HFF-Myc (cell line): ENCODE results near the gene PUS10.
"Not testable (repeated sequence)": the region's sequence is repeated elsewhere in the genome, so short reads cannot be mapped to it uniquely, and the experiment has no call there.

Source experiments
- DNase-seq: peaks from one replicate; pipeline ENCODE4 v3.0.0-alpha.2; 2011; ENCODE audit warnings: low read depth; ENCODE audit errors: extremely low read depth
- H3K4me3 ChIP-seq: replicated peaks from 2 replicates; pipeline ENCODE4 v1.5.1; 2011; ENCODE audit warnings: low read depth, mild to moderate bottlenecking, control low read depth, low read length
- TF ChIP-seq, protein P1 (sequence below): IDR thresholded peaks from 2 replicates; pipeline ENCODE4 v1.5.1; 2012; ENCODE audit warnings: mild to moderate bottlenecking, low read depth, low read length, control low read depth; ENCODE audit errors: missing control alignments

The PUS10 gene

DNA sequence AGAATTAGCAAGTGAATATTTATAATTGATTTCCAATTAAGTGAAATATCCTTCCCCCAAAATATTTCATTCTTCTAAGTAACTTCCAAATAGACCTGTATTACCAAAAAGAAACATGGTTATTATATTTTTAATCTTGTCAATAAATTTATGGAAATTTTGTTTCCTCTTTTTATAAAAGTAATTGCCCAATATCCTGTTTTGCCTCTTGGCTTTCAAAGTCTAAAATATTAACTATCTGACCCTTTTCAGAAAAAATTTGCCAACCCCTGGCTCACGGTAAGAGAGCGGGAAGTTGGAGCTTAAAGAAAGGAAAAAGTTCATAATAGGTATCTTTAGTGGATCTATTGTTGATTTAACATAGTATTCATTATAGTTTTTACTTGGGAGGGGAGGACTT lies 27.2 kb upstream of the PUS10 start:
- DNase-seq = no peak
- no peak overlapping the region for H3K4me3 ChIP-seq
- TF ChIP-seq, protein P1, sequence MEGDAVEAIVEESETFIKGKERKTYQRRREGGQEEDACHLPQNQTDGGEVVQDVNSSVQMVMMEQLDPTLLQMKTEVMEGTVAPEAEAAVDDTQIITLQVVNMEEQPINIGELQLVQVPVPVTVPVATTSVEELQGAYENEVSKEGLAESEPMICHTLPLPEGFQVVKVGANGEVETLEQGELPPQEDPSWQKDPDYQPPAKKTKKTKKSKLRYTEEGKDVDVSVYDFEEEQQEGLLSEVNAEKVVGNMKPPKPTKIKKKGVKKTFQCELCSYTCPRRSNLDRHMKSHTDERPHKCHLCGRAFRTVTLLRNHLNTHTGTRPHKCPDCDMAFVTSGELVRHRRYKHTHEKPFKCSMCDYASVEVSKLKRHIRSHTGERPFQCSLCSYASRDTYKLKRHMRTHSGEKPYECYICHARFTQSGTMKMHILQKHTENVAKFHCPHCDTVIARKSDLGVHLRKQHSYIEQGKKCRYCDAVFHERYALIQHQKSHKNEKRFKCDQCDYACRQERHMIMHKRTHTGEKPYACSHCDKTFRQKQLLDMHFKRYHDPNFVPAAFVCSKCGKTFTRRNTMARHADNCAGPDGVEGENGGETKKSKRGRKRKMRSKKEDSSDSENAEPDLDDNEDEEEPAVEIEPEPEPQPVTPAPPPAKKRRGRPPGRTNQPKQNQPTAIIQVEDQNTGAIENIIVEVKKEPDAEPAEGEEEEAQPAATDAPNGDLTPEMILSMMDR = no peak

DNA sequence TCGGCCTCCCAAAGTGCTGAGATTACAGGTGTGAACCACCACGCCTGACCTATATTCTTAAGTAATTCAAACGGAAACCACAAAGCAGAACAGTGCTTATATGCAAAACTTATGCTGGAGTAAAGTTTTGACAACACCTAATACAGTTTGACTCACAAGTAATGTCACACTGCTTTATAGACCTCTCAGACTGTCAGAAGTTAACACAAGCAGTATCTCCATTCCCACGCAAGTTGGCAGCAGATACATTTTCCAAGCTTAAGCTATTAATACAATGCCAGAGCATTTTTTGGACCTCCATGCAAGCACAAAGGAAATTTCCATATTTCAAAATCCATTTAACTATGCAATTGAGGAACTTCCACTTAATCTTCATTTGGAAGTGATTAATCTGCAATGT lies 26.6 kb upstream of the PUS10 start:
- H3K4me3 ChIP-seq = no peak overlapping the region
- DNase-seq = no peak
- TF ChIP-seq, protein P1 = no peak

DNA sequence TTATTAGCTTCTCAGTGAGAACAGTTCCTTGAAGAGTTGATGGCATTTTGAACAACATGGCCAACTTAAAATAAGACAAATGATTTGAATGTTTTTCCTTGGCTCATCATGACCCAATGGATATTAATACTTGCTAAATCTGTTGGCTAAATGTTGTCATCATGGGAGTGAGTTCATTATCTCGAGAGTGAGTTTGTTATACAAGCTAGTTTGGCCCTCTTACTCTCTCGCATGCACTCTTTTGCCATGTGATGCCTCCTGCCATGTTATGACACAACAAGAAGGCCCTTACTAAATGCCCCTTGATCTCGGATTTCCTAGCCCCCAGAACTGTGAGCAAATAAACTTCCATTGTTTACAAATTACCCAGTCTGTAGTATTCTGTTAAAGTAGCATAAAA lies 24.8 kb upstream of the PUS10 start:
- TF ChIP-seq, protein P1 = no peak
- H3K4me3 ChIP-seq = no peak overlapping the region
- DNase-seq = no peak

DNA sequence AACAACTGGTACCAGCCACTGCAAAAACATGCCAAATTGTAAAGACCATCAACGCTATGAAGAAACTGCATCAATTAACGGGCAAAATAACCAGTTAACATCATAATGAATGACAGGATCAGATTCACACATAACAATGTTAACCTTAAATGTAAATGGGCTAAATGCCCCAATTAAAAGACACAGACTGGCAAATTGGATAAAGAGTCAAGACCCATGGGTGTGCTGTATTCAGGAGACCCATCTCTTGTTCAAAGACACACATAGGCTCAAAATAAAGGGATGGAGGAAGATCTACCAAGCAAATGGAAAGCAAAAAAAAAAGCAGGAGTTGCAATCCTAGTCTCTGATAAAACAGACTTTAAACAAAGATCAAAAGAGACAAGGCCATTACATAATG lies 18.6 kb upstream of the PUS10 start:
- H3K4me3 ChIP-seq, DNase-seq: not testable (repeated sequence)

DNA sequence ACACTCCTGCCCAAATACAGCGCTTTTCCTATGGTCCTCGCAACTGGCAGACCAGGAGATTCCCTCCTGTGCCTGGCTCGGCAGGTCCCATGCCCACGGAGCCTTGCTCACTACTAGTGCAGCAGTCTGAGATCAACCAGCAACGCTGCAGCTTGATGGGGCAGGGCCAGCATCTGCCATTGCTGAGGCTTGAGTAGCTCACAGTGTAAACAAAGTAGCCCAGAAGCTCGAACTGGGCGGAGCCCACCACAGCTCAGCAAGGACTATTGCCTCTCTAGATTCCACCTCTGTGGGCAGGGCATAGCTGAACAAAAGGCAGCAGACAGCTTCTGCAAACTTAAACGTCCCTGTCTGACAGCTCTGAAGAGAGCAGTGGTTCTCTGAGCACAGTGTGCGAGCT lies 16.5 kb upstream of the PUS10 start:
- not testable (repeated sequence) for H3K4me3 ChIP-seq, DNase-seq

DNA sequence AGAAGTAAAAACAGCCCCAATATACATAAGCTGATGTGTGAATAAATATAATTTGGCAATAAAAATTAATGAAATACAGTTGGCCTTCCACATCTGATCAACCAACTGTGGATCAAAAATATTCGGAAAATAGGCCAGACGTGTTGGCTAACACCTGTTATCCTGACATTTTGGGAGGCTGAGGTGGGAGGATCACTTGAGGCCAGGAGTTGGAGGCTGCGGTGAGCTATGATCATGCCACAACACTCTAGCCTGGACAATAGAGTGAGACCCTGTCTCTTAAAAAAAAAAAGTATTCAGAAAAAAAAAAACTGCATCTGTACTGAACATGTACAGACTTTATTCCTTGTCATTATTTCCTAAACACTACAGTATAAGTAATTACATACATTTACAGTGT lies 11.5 kb upstream of the PUS10 start:
- TF ChIP-seq, protein P1 = no peak
- no peak for DNase-seq
- no peak overlapping the region for H3K4me3 ChIP-seq

DNA sequence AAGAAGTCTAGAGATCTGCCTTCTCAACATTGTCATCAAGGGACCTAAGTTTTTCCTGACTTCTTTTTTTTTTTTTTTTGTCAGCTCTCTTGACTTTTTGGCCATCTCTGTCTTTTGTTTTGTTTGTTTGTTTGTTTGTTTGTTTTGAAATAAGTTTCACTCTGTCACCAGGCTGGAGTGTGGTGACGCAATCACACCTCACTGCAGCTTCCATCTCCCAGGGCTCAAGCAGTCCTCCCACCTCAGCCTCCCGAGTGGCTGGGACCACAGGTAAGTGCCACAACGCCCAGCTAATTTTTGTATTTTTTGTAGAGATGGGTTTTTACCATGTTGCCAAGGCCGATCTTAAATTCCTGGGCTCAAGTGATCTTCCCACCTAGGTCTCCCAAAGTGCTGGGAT lies 5.6 kb upstream of the PUS10 start:
- no peak overlapping the region for H3K4me3 ChIP-seq
- TF ChIP-seq, protein P1 = no peak
- no peak for DNase-seq

DNA sequence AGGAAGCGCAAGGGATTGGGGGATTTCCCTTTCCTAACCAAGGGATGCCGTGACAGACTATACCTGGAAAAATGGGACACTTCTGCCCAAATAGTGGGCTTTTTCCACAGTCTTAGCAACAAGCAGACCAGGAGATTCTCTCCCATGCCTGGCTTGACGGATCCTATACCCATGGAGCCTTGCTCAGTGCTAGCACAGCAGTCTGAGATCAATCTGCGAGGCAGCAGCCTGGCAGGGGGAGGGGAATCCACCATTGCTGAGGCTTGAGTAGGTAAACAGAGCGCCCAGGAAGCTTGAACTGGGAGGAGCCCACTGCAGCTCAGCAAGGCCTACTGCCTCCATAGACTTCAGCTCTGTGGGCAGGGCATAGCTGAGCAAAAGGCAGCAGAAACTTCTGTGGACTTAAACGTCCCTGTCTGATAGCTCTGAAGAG lies 3.2 kb upstream of the PUS10 start:
- no peak for DNase-seq
- H3K4me3 ChIP-seq = no peak overlapping the region
- TF ChIP-seq, protein P1 = no peak
